COLO829 (cell line): ENCODE data around the gene JADE3.

Experiments
- DNase-seq: peaks from one replicate; pipeline ENCODE4 v3.0.0; 2012; ENCODE audit warnings: low spot score

JADE3 gene

DNA sequence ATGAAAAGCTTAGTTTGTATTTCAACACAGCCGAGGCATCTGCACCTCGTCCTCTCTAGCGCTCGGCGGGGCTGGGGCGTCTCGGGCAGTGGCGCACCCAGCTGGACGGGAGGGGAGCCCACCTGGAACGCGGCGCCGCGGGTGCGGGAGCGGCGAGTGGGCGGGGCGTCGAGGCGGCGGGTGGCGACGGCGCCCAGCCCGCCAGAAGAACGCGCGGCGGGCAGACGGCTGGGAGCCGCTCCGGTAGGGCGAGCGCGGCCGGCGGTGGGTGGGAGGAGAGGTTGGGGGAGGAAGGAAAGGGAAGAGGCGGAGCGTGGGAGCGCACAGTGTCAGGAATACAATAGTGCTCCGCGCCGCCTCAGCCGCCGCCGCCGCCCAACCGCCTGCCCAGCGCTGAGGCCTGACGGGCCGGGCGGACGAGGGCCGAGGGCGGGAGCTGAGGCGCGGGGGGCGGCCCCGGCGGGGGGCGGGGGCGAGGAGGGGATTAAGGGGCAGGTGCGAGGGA, at the start of gene JADE3:
TSS of gene JADE3 (plus strand) at position 324 of the 505 bp plus-strand sequence. CDS start 72,474 bp downstream, outside the sequence.
- peak; percentile 42 for DNase-seq

- no peak for DNase-seq
Measured at GRCh38 chrX:46863072-46863471, 49.1 kb upstream of the JADE3 start.

DNA sequence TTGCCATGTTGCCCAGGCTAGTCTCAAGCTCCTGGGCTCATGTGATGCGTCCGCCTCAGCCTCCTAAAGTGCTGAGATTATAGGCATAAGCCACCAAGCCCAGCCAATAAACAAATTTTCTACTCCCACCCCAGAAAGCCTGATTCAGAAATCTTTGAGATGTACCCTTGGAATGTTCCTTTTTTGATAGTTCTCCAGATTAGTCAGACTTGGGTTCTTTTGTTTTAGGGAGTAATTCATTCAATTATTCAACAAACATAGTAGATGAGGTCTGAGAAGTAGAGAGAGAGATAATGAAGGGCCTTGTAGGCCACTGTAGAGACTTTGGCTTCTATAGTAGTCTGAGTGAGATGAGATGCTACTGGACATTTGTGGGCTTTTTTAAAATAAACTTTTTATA, 47.6 kb upstream of the JADE3 start:
- no peak for DNase-seq

DNA sequence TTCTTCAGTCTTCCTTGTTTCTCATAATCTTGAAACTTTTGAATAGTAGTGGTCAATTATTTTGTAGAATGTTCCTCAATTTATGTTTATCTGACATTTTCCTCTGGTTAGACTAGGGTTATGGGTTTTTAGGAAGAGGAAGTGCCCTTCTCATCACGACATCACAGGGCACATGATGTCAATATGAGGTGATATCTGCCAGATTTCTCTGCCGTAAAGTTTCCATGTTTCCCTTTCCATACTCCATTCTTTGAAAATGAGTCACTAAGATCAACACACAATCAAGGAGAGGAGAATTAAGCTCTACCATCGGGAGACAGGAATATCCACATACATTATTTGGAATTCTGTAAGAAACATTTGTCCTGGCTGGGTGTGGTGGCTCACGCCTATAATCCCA, 46.9 kb upstream of the JADE3 start:
- peak; percentile 2 for DNase-seq

- no peak for DNase-seq
Measured at GRCh38 chrX:46866726-46867125, 45.5 kb upstream of the JADE3 start.

DNA sequence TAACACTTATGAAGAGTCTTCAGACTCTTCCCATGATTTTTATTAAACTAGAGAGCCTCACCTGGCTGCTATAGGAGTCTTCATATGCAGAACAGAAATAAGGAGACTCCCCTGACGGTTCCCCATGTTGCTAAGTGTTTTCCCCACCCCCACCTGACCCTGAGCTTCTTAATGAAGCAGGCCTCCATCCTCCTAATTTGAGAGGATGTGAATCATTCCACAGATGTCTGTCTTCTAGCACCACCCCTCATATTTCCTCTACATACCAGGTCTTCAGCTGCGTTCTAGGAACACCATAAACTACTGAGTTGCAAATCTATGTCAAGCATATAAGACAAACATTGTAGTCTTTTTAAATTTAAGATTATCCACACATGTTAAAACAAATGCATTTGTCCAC, 38.5 kb upstream of the JADE3 start:
- no peak for DNase-seq

DNA sequence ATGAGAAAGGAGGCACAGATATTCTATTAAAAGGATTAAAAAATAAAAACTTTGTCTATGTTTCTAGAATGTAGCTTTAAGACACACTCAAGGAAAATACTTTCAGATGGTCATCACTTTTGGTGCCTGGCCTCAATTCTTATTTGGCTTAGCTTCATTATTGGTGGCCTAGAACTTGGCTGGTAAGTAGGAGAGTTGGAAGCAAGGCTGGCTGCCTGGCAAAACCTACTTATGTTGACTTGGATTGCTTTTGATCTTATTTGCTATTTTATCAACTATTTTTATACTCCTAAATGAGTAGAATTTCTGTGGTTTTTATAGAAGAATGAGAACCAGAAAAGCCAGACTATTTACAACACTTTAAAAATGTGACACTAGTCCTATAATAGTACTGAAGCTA, 35.3 kb upstream of the JADE3 start:
- no peak for DNase-seq

- DNase-seq = no peak
Measured at GRCh38 chrX:46882266-46882665, 30.0 kb upstream of the JADE3 start.

- no peak for DNase-seq
Measured at GRCh38 chrX:46884799-46885198, 27.4 kb upstream of the JADE3 start.

DNA sequence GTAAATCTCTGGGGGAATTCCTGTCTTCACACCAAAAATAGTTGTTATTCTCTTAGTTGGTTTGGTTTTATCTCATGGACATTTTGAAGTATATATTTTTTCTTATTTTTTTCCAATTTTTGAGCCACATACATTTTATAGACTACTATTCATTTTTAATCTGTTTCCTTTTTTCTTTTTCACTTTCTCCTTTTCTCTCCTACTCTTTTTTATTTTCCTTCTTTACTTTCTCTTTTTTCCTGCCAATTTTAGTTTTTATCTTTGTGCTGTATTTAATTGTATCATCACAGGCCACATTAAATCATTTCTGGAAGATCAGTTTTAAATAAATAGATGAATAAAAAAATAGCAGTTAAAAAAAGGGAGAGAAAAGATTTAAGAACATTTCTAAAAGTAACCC, 14.0 kb upstream of the JADE3 start:
- DNase-seq = no peak

DNA sequence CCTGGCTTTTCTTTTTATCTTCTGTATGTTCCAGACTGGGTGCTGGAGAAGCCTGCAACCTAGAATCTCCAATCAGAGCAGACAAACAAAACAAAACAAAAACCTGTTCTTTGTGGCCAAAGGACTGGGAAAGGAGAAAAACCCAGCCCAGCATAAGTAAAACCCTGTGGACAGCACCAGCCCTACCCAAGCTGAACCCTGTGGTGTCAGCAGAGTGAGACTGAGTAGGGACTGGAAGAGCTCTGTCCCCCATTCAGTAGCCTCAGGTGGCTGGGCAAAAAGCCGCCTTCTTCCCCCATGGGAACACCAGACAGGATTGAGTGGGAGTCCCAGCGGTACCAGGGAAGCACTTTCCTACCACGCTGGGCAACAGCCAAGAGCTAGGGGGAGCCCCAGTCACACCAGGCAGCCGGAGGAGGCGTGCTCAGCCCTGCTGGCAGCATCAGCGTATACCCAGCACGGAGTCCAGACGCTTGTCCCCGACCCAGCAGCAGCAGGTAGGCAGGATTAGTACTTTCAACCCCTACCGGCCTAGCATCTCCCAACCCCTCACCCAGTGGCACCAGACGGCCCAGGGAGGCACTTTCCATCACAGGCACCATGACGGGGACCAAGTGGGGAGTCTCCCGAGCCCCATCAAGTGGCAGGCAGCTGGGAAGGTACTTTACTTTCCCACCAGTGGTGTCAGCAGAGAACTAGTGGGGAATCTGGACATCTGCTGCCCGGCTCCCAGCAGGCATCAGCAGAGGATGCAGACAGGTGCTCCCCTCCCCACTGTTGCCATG, 8.6 kb upstream of the JADE3 start:
- DNase-seq = peak; percentile 65

GRCh38 chrX:46904626-46905025, 7.6 kb upstream of the JADE3 start:
- no peak for DNase-seq

DNA sequence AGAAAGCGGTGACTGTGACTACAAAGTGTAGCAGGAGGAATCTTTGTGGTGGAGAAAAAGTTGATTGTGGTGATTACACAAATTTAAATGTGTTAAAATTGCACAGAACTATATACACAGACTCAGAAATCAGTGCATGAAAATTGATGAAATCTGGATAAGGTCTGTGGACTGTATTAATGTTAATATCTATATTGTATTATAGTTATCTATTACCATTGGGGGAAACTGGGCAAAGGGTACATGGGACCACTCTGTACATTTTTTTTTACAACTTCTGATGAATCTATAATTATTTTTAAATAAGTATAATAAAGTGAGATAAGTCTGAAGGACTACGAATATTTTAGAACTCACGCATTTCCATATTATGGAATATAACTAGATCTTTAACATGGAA, 1.8 kb upstream of the JADE3 start:
- no peak for DNase-seq

GRCh38 chrX:46912603-46913491, 626 bp downstream of the JADE3 start:
- peak; percentile 19 for DNase-seq

DNA sequence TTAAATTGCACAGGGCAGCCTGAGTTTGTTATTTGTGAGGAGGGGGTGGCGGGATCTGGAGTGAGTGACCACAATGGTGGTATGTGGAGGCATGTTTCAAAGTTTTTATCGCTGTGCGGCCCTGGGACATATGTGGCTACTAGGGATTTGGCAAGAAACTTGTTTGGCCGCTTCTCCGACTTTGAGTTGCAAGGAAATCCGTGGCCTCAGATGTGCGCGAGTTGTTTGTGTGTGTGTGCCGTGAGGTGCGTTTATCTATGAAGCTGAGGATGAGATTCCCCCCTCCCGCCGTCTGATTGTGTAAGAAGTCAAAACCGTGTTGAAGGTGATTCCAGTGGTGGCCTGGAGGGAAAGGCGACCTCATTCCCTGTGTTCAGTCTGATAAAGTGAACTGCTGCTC, 1.4 kb downstream of the JADE3 start:
- no peak for DNase-seq

DNA sequence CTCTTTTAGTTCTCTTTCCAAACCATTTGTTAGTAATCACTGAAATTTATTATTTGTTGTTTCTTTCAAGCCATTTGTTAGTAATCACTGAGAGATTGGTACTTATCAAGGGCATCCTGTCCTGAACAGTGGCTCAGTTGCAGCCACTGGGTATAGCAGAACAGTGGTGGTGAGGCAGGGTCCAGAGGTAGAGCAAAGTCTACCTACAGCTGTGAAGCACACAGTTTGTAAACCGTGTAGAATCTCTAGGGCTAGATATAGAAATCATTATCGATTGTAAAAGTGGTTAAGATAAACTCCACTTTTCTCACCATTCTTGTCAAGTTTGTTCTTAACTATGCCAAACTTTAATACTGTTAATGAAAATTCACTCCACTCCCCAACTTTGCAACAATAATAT, 4.1 kb downstream of the JADE3 start:
- no peak for DNase-seq

GRCh38 chrX:46917622-46918021, 5.4 kb downstream of the JADE3 start:
- no peak for DNase-seq

- DNase-seq = no peak
Measured at GRCh38 chrX:46918434-46918833, 6.2 kb downstream of the JADE3 start.

DNA sequence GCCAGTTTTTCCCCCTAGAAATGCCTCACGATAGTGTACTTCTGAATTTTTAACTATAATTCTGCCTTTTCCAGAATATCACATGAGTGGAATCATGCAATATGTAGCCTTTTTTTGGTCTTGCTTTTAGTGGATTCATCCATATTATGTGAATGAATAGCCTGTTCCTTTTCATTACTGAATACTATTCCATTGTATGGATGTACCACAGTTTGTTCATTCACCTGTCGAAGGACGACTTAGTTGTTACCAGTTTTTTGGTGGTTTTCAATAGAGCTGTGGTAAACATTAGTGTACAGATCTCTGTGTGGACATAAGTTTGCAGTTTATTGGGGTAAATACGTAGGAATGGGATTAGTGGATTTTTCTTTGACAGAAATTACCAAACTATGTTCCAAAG, 8.0 kb downstream of the JADE3 start:
- no peak for DNase-seq

- DNase-seq = no peak
Measured at GRCh38 chrX:46922611-46923010, 10.4 kb downstream of the JADE3 start.

- no peak for DNase-seq
Measured at GRCh38 chrX:46927718-46928117, 15.5 kb downstream of the JADE3 start.

GRCh38 chrX:46929439-46930261, 17.4 kb downstream of the JADE3 start:
- no peak for DNase-seq
